GM12878 (cell line): Measurements from ENCODE around the gene BOD1L1. TPM values are rescaled to one million over a fixed set of nuclear protein-coding genes. Genes with fewer than 3 reads are reported as not detected.

Source experiments
- ATAC-seq: fragments of 200-7000 bp; cut with Tn5 transposase; 3 replicates; pipeline ENCODE4 v1.9.1; 2020; ENCODE audit warnings: mild to moderate bottlenecking, moderate library complexity
- BruUV-seq: library from RNA; stranded (reverse); fragments of 400-500 nt; replicated peaks from 2 replicates; lab custom pipeline; 2021; lab: Mats Ljungman, UMichigan
- CTCF ChIA-PET: fragments of 300-600 bp; sonication (Branson Sonifier 250); formaldehyde crosslinking; extraction: SDS; loops from one replicate; lab custom pipeline; 2021; ENCODE audit warnings: inconsistent platforms; lab: Yijun Ruan, JAX
- POLR2A ChIA-PET: fragments of 350-600 bp; formaldehyde crosslinking; extraction: SDS; loops from one replicate; lab custom pipeline; 2021; ENCODE audit warnings: inconsistent platforms; lab: Charles Lee
- RAD21 ChIA-PET: fragments of 300-600 bp; sonication (Branson Sonifier 250); formaldehyde crosslinking; loops from one replicate; lab custom pipeline; 2023; ENCODE audit warnings: antibody characterized with exemption; ENCODE audit not compliant: unreplicated experiment; lab: Charles Lee
- SMC1A ChIA-PET: fragments of 300-600 bp; sonication (Branson Sonifier 250); formaldehyde crosslinking; loops from one replicate; lab custom pipeline; 2023; ENCODE audit not compliant: unreplicated experiment, uncharacterized antibody; lab: Charles Lee
- DNase-seq: peaks from one replicate; pipeline ENCODE4 v3.0.0-alpha.2; 2011; ENCODE audit warnings: low read depth, low spot score
- FAIRE-seq: peaks from 3 replicates; lab custom pipeline; 2011; peaks lifted over from hg19 to GRCh38; lab: Jason Lieb, UNC
- H2AFZ ChIP-seq: 2 replicates; pipeline ENCODE4 v1.6.0; 2011; ENCODE audit warnings: low read depth, low read length, control low read depth; ENCODE audit not compliant: control insufficient read depth
- H3K27ac ChIP-seq: 2 replicates; pipeline ENCODE4 v1.5.1; 2011; ENCODE audit warnings: control low read depth; ENCODE audit not compliant: control insufficient read depth, insufficient read depth
- H3K27me3 ChIP-seq, 2 experiments: replicated peaks in 1 of 2; 2 replicates each; pipeline versions ENCODE4 v1.6.0 to v1.6.1; 2011; ENCODE audit warnings: low read length in 1 of 2; ENCODE audit not compliant: control insufficient read depth in 2 of 2, insufficient read depth in 2 of 2
- H3K36me3 ChIP-seq, 2 experiments: 2 replicates each; pipeline ENCODE4 v1.5.1; 2011; ENCODE audit warnings: low read length in 1 of 2; ENCODE audit not compliant: control insufficient read depth in 2 of 2, insufficient read depth in 2 of 2
- H3K4me1 ChIP-seq: 2 replicates; pipeline ENCODE4 v1.6.1; 2011; ENCODE audit warnings: mild to moderate bottlenecking, low read length, moderate library complexity, mixed read lengths; ENCODE audit not compliant: control insufficient read depth, insufficient read depth
- H3K4me2 ChIP-seq: 2 replicates; pipeline ENCODE4 v1.6.0; 2011; ENCODE audit warnings: control low read depth; ENCODE audit not compliant: control insufficient read depth, insufficient read depth
- H3K4me3 ChIP-seq: fragments of 200-600 bp; sonication (generic); 2 replicates; pipeline ENCODE4 v1.5.1; 2016
- H3K79me2 ChIP-seq: 2 replicates; pipeline ENCODE4 v1.6.0; 2011; ENCODE audit warnings: low read length; ENCODE audit not compliant: control insufficient read depth, insufficient read depth
- H3K9ac ChIP-seq: 2 replicates; pipeline ENCODE4 v1.8.0; 2011; ENCODE audit warnings: low read length, control low read depth, mixed read lengths; ENCODE audit not compliant: control insufficient read depth, insufficient read depth
- H3K9me3 ChIP-seq: replicated peaks from 3 replicates; pipeline ENCODE4 v1.5.1; 2011; ENCODE audit warnings: mild to moderate bottlenecking, low read length; ENCODE audit not compliant: control insufficient read depth, insufficient read depth
- H4K20me1 ChIP-seq: 2 replicates; pipeline ENCODE4 v1.6.0; 2011; ENCODE audit not compliant: control insufficient read depth, insufficient read depth
- CBX3 ChIP-seq: fragments of 200-600 bp; sonication (generic); IDR thresholded peaks from 2 replicates; pipeline ENCODE4 v1.6.1; 2016; ENCODE audit warnings: low read depth, borderline replicate concordance
- EP300 ChIP-seq, 2 experiments: fragments of 150-350 bp in 1 of 2; IDR thresholded peaks; 2 replicates each; pipeline ENCODE4 v1.6.1; 2011 to 2012; ENCODE audit warnings: low read depth in 2 of 2, low read length in 2 of 2, borderline replicate concordance in 1 of 2, improper control_type of control experiment in 1 of 2, inconsistent platforms in 1 of 2; ENCODE audit not compliant: control insufficient read depth in 1 of 2
- ESRRA ChIP-seq: IDR thresholded peaks from 2 replicates; pipeline ENCODE4 v1.6.1; 2012; ENCODE audit warnings: mild to moderate bottlenecking, low read length, improper control_type of control experiment
- RAD21 ChIP-seq: IDR thresholded peaks from 2 replicates; pipeline ENCODE4 v1.6.1; 2011; ENCODE audit warnings: mild to moderate bottlenecking, low read depth, low read length, moderate library complexity; ENCODE audit not compliant: insufficient read depth
- WGBS: methylation state at CpG from one replicate; pipeline ENCODE4 v1.1.6; 2016; ENCODE audit warnings: low lambda C conversion rate; ENCODE audit not compliant: insufficient replicate concordance, insufficient coverage; ENCODE audit errors: missing lambda C conversion rate; 5-methylcytosine and 5-hydroxymethylcytosine counted together
- in situ Hi-C: fragments of 300-500 bp; cut with MboI; formaldehyde crosslinking; loops from 9 replicates; pipeline ENCODE4 v1.14.3; 2018; ENCODE audit warnings: mixed read lengths
- intact Hi-C: fragments of 100-400 bp; cut with micrococcal nuclease; formaldehyde crosslinking; loops from one replicate; pipeline ENCODE4 v1.14.2; 2022; ENCODE audit not compliant: unreplicated experiment
- polyA plus RNA-seq, 11 experiments: library from polyadenylated mRNA; depleted of rRNA in 4 of 11; unstranded in 6 of 11; stranded (reverse) in 5 of 11; fragments of >200 nt; fragmentation: Nextera tagmentation in 4 of 11; fragmentation: Illumina TruSeq in 1 of 11; extraction: Ambion mirVana in 4 of 11; extraction: Trizol in 1 of 11; gene quantifications; 1 replicate in 1 of 11; 2 replicates in 10 of 11; pipeline versions ENCODE4 v1.2.1 to v1.2.3, GENCODE V29; 2011 to 2016; ENCODE audit warnings: inconsistent platforms in 2 of 11, missing spikeins in 2 of 11, low read depth in 1 of 11
- total RNA-seq, 4 experiments: library from RNA; depleted of rRNA in 3 of 4; stranded (reverse); fragments of >200 nt in 3 of 4; fragmentation: Illumina TruSeq in 1 of 4; extraction: Trizol in 1 of 4; gene quantifications; 2 replicates each; pipeline versions ENCODE4 v1.2.1 to v1.2.3, GENCODE V29; 2013 to 2021
- TF ChIP-seq, protein P1 (sequence below): fragments of 450-650 bp; conservative IDR thresholded peaks from 2 replicates; pipeline ENCODE4 v1.6.1; 2017; ENCODE audit warnings: mild to moderate bottlenecking, moderate library complexity
- TF ChIP-seq, protein P2 (sequence below): fragments of 450-650 bp; IDR thresholded peaks from 2 replicates; pipeline ENCODE4 v1.6.1; 2017; ENCODE audit warnings: antibody characterized with exemption, mild to moderate bottlenecking, moderate library complexity
- TF ChIP-seq, protein P3 (sequence below): fragments of 450-650 bp; IDR thresholded peaks from 2 replicates; pipeline ENCODE4 v1.6.1; 2016; ENCODE audit warnings: mild to moderate bottlenecking
- TF ChIP-seq, protein P4 (sequence below): IDR thresholded peaks from 2 replicates; pipeline ENCODE4 v1.6.1; 2012; ENCODE audit warnings: low read depth, low read length, improper control_type of control experiment
- TF ChIP-seq, protein P5 (sequence below): fragments of 450-650 bp; IDR thresholded peaks from 2 replicates; pipeline ENCODE4 v1.6.1; 2017; ENCODE audit warnings: mild to moderate bottlenecking, moderate library complexity

The BOD1L1 gene
- total and polyA plus RNA-seq, 10 of the 15 experiments (the other 5 are each of a cell fraction or from before 2014, with no cell fraction given): 6.8 to 41.6 (median 24.3) TPM

DNA sequence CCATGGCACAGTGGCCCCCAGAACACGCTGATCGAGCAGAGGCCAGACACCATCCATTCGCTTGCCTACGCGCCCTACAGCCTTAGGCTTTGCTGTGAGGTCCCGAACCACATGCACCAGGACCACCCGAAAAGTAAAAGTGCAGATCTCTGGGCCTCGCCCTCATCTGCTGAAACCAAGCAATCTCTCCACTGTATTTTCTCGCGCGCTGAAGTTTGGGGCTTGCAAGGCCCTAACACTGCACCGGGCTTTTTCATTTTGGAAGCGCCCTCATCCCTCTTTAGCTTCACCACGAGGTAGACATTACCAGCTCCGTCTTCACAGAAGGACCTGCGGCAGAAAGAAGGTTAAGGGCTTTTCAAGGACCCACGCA, 104.4 kb downstream of the BOD1L1 start:
- peaks cover 10% of the 10 kb centered on the region for H3K9me3 ChIP-seq
- 60% methylated on average over 17 of the region's 17 CpGs for WGBS
- BruUV-seq: no TSS peak
- ChIA-PET SMC1A (no interaction called here), POLR2A (no interaction called here), CTCF (no interaction called here), RAD21 (no interaction called here)
- no peak for FAIRE-seq
- DNase-seq: no peak
- H3K9ac ChIP-seq: no peak overlapping the region
- no peaks in the 10 kb centered on the region for H4K20me1 ChIP-seq
- no peaks in the 10 kb centered on the region for H3K36me3 ChIP-seq
- H3K27me3 ChIP-seq: peaks cover 8 to 13% of the 10 kb centered on the region in 2 experiments
- intact Hi-C loops (no loop called here), in situ Hi-C loops (no loop called here)
- ATAC-seq: no peak
- H2AFZ ChIP-seq: no peak overlapping the region
- H3K4me1 ChIP-seq: peaks cover 6% of the 10 kb centered on the region
- TF ChIP-seq EP300 (IDR thresholded peaks at IDR 0.05; ENCODE audit: borderline replicate concordance in 1 of 2, control insufficient read depth in 1 of 2, low read depth in 2 of 2, low read length in 2 of 2) (no peak), ESRRA (no peak), RAD21 (no peak), CBX3 (no peak)
- TF ChIP-seq, protein P1, sequence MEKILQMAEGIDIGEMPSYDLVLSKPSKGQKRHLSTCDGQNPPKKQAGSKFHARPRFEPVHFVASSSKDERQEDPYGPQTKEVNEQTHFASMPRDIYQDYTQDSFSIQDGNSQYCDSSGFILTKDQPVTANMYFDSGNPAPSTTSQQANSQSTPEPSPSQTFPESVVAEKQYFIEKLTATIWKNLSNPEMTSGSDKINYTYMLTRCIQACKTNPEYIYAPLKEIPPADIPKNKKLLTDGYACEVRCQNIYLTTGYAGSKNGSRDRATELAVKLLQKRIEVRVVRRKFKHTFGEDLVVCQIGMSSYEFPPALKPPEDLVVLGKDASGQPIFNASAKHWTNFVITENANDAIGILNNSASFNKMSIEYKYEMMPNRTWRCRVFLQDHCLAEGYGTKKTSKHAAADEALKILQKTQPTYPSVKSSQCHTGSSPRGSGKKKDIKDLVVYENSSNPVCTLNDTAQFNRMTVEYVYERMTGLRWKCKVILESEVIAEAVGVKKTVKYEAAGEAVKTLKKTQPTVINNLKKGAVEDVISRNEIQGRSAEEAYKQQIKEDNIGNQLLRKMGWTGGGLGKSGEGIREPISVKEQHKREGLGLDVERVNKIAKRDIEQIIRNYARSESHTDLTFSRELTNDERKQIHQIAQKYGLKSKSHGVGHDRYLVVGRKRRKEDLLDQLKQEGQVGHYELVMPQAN: no peak
- TF ChIP-seq, protein P2, sequence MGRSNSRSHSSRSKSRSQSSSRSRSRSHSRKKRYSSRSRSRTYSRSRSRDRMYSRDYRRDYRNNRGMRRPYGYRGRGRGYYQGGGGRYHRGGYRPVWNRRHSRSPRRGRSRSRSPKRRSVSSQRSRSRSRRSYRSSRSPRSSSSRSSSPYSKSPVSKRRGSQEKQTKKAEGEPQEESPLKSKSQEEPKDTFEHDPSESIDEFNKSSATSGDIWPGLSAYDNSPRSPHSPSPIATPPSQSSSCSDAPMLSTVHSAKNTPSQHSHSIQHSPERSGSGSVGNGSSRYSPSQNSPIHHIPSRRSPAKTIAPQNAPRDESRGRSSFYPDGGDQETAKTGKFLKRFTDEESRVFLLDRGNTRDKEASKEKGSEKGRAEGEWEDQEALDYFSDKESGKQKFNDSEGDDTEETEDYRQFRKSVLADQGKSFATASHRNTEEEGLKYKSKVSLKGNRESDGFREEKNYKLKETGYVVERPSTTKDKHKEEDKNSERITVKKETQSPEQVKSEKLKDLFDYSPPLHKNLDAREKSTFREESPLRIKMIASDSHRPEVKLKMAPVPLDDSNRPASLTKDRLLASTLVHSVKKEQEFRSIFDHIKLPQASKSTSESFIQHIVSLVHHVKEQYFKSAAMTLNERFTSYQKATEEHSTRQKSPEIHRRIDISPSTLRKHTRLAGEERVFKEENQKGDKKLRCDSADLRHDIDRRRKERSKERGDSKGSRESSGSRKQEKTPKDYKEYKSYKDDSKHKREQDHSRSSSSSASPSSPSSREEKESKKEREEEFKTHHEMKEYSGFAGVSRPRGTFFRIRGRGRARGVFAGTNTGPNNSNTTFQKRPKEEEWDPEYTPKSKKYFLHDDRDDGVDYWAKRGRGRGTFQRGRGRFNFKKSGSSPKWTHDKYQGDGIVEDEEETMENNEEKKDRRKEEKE: no peak
- TF ChIP-seq, protein P3, sequence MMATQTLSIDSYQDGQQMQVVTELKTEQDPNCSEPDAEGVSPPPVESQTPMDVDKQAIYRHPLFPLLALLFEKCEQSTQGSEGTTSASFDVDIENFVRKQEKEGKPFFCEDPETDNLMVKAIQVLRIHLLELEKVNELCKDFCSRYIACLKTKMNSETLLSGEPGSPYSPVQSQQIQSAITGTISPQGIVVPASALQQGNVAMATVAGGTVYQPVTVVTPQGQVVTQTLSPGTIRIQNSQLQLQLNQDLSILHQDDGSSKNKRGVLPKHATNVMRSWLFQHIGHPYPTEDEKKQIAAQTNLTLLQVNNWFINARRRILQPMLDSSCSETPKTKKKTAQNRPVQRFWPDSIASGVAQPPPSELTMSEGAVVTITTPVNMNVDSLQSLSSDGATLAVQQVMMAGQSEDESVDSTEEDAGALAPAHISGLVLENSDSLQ: no peak
- TF ChIP-seq, protein P4, sequence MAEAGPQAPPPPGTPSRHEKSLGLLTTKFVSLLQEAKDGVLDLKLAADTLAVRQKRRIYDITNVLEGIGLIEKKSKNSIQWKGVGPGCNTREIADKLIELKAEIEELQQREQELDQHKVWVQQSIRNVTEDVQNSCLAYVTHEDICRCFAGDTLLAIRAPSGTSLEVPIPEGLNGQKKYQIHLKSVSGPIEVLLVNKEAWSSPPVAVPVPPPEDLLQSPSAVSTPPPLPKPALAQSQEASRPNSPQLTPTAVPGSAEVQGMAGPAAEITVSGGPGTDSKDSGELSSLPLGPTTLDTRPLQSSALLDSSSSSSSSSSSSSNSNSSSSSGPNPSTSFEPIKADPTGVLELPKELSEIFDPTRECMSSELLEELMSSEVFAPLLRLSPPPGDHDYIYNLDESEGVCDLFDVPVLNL: no peak
- TF ChIP-seq, protein P5, sequence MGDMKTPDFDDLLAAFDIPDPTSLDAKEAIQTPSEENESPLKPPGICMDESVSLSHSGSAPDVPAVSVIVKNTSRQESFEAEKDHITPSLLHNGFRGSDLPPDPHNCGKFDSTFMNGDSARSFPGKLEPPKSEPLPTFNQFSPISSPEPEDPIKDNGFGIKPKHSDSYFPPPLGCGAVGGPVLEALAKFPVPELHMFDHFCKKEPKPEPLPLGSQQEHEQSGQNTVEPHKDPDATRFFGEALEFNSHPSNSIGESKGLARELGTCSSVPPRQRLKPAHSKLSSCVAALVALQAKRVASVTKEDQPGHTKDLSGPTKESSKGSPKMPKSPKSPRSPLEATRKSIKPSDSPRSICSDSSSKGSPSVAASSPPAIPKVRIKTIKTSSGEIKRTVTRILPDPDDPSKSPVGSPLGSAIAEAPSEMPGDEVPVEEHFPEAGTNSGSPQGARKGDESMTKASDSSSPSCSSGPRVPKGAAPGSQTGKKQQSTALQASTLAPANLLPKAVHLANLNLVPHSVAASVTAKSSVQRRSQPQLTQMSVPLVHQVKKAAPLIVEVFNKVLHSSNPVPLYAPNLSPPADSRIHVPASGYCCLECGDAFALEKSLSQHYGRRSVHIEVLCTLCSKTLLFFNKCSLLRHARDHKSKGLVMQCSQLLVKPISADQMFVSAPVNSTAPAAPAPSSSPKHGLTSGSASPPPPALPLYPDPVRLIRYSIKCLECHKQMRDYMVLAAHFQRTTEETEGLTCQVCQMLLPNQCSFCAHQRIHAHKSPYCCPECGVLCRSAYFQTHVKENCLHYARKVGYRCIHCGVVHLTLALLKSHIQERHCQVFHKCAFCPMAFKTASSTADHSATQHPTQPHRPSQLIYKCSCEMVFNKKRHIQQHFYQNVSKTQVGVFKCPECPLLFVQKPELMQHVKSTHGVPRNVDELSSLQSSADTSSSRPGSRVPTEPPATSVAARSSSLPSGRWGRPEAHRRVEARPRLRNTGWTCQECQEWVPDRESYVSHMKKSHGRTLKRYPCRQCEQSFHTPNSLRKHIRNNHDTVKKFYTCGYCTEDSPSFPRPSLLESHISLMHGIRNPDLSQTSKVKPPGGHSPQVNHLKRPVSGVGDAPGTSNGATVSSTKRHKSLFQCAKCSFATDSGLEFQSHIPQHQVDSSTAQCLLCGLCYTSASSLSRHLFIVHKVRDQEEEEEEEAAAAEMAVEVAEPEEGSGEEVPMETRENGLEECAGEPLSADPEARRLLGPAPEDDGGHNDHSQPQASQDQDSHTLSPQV: no peak
- H3K79me2 ChIP-seq: no peaks in the 10 kb centered on the region
- H3K4me3 ChIP-seq: no peak overlapping the region
- no peak overlapping the region for H3K27ac ChIP-seq
- H3K4me2 ChIP-seq: no peak overlapping the region
